A549 (cell line): ENCODE results near the gene MITF.

ENCODE experiments used
- CTCF ChIP-seq: fragments of >200 bp; sonication (Bioruptor Twin); formaldehyde crosslinking; IDR thresholded peaks from 3 replicates; pipeline ENCODE4 v1.5.1; 2016
- EP300 ChIP-seq, 2 experiments: fragments of >200 bp; sonication (Bioruptor Twin); formaldehyde crosslinking; IDR thresholded peaks; 2 replicates in 1 of 2; 3 replicates in 1 of 2; pipeline ENCODE4 v1.6.1; 2016 to 2017
- PHF8 ChIP-seq: fragments of 200-600 bp; sonication (generic); IDR thresholded peaks from 2 replicates; pipeline ENCODE4 v1.6.1; 2016; ENCODE audit warnings: low read depth, mild to moderate bottlenecking, antibody characterized with exemption, moderate library complexity, borderline replicate concordance
- SREBF2 ChIP-seq: fragments of 450-650 bp; IDR thresholded peaks from 2 replicates; pipeline ENCODE4 v1.6.1; 2014; ENCODE audit warnings: mild to moderate bottlenecking, moderate library complexity
- ZSCAN20 ChIP-seq: fragments of 250-450 bp; sonication (Bioruptor Pico); IDR thresholded peaks from 2 replicates; pipeline ENCODE4 v1.8.0; 2022; ENCODE audit warnings: mild to moderate bottlenecking, moderate library complexity

- TF ChIP-seq PHF8 (no peak), CTCF (no peak), ZSCAN20 (CRISPR knock-in tag) (no peak), EP300 (IDR thresholded peaks at IDR 0.05) (no peak), SREBF2 (no peak)
Observed at GRCh38 chr3:69770219-69770618, 31.0 kb downstream of the MITF start.
